Coronary artery (tissue), 2 donors: ENCODE results near the gene ONECUT2.
A peak's percentile ranks its signal among the peaks of the same experiment; 100 is the strongest.

Source experiments
- DNase-seq: peaks from one replicate; pipeline ENCODE4 v3.0.0-alpha.2; 2017; ENCODE audit warnings: low spot score
- H3K27ac ChIP-seq, 2 donors: fragments of 200-600 bp; sonication (generic); one replicate each; pipeline ENCODE4 v1.5.1; 2016 to 2019
- H3K4me3 ChIP-seq: fragments of 200-600 bp; sonication (generic); 2 replicates; pipeline ENCODE4 v1.5.1; 2016; ENCODE audit warnings: mild to moderate bottlenecking, moderate library complexity
- TF ChIP-seq, protein P1 (sequence below): fragments of 200-600 bp; sonication (generic); IDR thresholded peaks from one replicate; pipeline ENCODE4 v1.5.1; 2019; ENCODE audit warnings: antibody characterized with exemption

Gene ONECUT2

DNA sequence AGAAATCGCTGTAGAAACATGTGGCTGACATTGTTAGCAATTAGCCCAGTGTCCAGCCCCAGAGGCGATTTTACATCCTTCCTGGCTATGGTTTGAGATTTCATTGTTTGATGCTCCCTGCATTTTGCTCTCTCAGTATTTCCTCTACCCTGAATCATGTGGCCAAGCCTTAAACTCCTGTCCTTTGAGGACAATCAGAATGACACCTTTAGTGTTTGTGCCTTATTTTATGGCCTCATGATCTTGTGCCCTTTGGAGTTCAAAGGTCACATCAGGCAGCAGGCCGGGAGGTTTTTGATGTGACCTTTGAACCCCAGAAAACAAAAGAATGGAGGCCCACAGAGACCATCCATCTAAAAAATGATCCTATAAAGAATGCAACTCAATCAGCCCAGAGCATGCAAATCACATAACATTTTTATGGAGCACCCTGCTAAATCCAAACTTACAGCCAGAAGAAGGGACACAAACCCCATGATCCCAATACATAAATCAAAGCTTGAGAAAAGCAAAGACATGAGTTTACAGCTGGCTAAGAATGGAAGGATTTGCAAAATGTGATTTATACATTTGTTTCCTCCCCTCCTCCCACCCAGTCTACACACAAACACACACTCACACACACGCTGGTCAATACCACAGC, 98.8 kb downstream of the ONECUT2 start:
- peak overlapping the region; percentile 21 for H3K4me3 ChIP-seq
- H3K27ac ChIP-seq = no peak overlapping the region
- TF ChIP-seq, protein P1, sequence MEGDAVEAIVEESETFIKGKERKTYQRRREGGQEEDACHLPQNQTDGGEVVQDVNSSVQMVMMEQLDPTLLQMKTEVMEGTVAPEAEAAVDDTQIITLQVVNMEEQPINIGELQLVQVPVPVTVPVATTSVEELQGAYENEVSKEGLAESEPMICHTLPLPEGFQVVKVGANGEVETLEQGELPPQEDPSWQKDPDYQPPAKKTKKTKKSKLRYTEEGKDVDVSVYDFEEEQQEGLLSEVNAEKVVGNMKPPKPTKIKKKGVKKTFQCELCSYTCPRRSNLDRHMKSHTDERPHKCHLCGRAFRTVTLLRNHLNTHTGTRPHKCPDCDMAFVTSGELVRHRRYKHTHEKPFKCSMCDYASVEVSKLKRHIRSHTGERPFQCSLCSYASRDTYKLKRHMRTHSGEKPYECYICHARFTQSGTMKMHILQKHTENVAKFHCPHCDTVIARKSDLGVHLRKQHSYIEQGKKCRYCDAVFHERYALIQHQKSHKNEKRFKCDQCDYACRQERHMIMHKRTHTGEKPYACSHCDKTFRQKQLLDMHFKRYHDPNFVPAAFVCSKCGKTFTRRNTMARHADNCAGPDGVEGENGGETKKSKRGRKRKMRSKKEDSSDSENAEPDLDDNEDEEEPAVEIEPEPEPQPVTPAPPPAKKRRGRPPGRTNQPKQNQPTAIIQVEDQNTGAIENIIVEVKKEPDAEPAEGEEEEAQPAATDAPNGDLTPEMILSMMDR = no peak
- no peak for DNase-seq

DNA sequence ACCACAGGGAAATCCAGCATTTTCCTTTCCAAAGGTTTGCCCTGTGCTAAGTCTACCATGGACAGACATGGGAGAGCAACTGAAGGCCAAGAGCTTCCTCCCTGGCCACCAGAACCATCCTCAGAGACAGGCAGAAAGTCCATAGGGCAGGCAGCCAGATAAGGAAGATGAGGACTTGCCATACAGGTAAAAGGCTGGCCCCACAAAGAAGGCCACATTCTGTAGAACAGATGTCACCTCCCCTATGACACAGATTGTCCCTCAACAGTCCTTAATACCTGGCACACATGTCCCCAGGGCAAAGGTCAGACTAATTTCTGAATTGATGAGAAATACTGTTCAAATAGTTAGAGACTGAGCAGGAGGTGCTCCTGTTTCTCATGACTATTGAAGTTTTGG, 99.3 kb downstream of the ONECUT2 start:
- Histone ChIP-seq H3K4me3 (no peak overlapping the region), H3K27ac (no peak overlapping the region)
- DNase-seq = no peak
- TF ChIP-seq, protein P1 = no peak

DNA sequence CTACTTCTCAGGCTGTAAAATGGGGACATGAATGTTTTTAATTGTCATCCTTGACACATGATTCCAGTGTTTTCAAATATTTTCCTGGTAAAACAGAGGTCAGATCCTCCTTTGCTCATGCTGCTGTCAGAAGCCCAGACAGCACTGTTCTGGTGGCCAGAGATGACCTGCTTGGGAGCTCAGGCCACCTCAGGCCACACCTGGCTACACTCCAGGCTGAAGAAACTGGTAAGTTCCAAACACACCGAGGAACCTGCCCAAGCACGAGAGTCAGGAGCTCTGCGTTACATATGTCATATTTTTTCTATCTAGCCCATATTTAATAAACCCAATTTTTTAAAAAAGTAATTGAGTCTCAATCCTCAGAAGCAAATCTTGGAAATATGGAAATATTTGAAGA, 103.4 kb downstream of the ONECUT2 start:
- Histone ChIP-seq H3K27ac (no peak overlapping the region), H3K4me3 (no peak overlapping the region)
- TF ChIP-seq, protein P1 = no peak
- no peak for DNase-seq

DNA sequence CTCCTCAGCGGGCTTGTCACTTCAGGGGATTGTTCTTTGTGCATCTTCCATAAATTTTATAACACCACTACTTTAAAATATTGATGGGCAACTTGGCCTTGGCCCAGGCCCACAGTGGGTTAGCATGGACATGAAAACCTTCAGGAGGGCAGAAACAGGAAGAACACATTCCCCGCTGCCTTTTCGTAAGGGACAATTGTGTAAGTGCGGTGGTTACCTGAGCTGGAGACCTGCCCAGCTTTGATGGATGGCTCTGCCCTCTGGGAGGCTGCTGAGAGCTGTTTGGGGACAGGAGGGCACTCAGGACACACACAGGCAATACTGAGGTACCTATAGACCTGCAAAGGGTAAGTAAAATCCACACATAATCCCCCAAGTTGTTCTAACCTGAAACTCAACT, 104.5 kb downstream of the ONECUT2 start:
- DNase-seq = no peak
- Histone ChIP-seq H3K27ac (no peak overlapping the region), H3K4me3 (no peak overlapping the region)
- TF ChIP-seq, protein P1 = no peak
